Myocyte (in vitro differentiated cells): ENCODE results near the gene MEOX2. TPM values are rescaled to one million over a fixed set of nuclear protein-coding genes. Genes with fewer than 3 reads are reported as not detected.

Source experiments
- DNase-seq: peaks from one replicate; pipeline ENCODE4 v3.0.0-alpha.2; 2012; ENCODE audit warnings: low read depth
- total RNA-seq: library from RNA; depleted of rRNA; stranded (reverse); fragments of >200 nt; gene quantifications from 2 replicates; pipeline ENCODE4 v1.2.3, GENCODE V29; 2014

The MEOX2 gene
- total RNA-seq, 1 donor from 2014 or later: 2.1 TPM

GRCh38 chr7:15566476-15566875, 120.0 kb downstream of the MEOX2 start:
- no peak for DNase-seq

GRCh38 chr7:15561835-15562234, 124.6 kb downstream of the MEOX2 start, which contains the start of gene AGMO:
AGMO (minus strand) TSS chr7:15562015.
- DNase-seq: no peak

Other genes starting within 250 kb of the MEOX2 start
- gene AGMO, start 124.7 kb downstream of the MEOX2 start, total RNA-seq: not detected in 2 replicates